ENCODE measurements around the gene TSHZ3.

Gene TSHZ3

GRCh38 chr19:31349160-31349881, at the start of gene TSHZ3:
TSS of gene TSHZ3 (minus strand) at chr19:31349436. CDS start at chr19:31349219, 217 bp downstream.
- DNase-seq (ENCODE audit: low read depth, low spot score): peak; percentile 70

GRCh38 chr19:31397308-31397707, 48.1 kb upstream of the TSHZ3 start:
- no peak for DNase-seq (ENCODE audit: low read depth, low spot score)

- DNase-seq (ENCODE audit: low read depth, low spot score): no peak
Observed at GRCh38 chr19:31392464-31392863, 43.2 kb upstream of the TSHZ3 start.

- DNase-seq (ENCODE audit: low read depth, low spot score): no peak
Observed at GRCh38 chr19:31391518-31391917, 42.3 kb upstream of the TSHZ3 start.

- no peak for DNase-seq (ENCODE audit: low read depth, low spot score)
Observed at GRCh38 chr19:31390711-31391110, 41.5 kb upstream of the TSHZ3 start.

- no peak for DNase-seq (ENCODE audit: low read depth, low spot score)
Observed at GRCh38 chr19:31389874-31390273, 40.6 kb upstream of the TSHZ3 start.

GRCh38 chr19:31387717-31388301, 38.6 kb upstream of the TSHZ3 start:
- no peak for DNase-seq (ENCODE audit: low read depth, low spot score)

- DNase-seq (ENCODE audit: low read depth, low spot score): no peak
Observed at GRCh38 chr19:31386806-31387205, 37.6 kb upstream of the TSHZ3 start.

- DNase-seq (ENCODE audit: low read depth, low spot score): no peak
Observed at GRCh38 chr19:31385744-31386143, 36.5 kb upstream of the TSHZ3 start.

- no peak for DNase-seq (ENCODE audit: low read depth, low spot score)
Observed at GRCh38 chr19:31383553-31383952, 34.3 kb upstream of the TSHZ3 start.

GRCh38 chr19:31380854-31381253, 31.6 kb upstream of the TSHZ3 start:
- DNase-seq (ENCODE audit: low read depth, low spot score): no peak

GRCh38 chr19:31378404-31378803, 29.2 kb upstream of the TSHZ3 start:
- DNase-seq (ENCODE audit: low read depth, low spot score): peak; percentile 26

GRCh38 chr19:31377736-31378135, 28.5 kb upstream of the TSHZ3 start:
- no peak for DNase-seq (ENCODE audit: low read depth, low spot score)

- no peak for DNase-seq (ENCODE audit: low read depth, low spot score)
Observed at GRCh38 chr19:31372246-31372781, 23.1 kb upstream of the TSHZ3 start.

- DNase-seq (ENCODE audit: low read depth, low spot score): no peak
Observed at GRCh38 chr19:31370216-31370615, 21.0 kb upstream of the TSHZ3 start.

GRCh38 chr19:31364963-31365362, 15.7 kb upstream of the TSHZ3 start:
- no peak for DNase-seq (ENCODE audit: low read depth, low spot score)

- DNase-seq (ENCODE audit: low read depth, low spot score): no peak
Observed at GRCh38 chr19:31361728-31362127, 12.5 kb upstream of the TSHZ3 start.

- DNase-seq (ENCODE audit: low read depth, low spot score): no peak
Observed at GRCh38 chr19:31357315-31357673, 8.1 kb upstream of the TSHZ3 start.

GRCh38 chr19:31356587-31357314, 7.5 kb upstream of the TSHZ3 start:
- no peak for DNase-seq (ENCODE audit: low read depth, low spot score)

- DNase-seq (ENCODE audit: low read depth, low spot score): no peak
Observed at GRCh38 chr19:31355665-31356289, 6.5 kb upstream of the TSHZ3 start.

- no peak for DNase-seq (ENCODE audit: low read depth, low spot score)
Observed at GRCh38 chr19:31354799-31355664, 5.8 kb upstream of the TSHZ3 start.
